Psoas muscle (tissue), 8 donors: ENCODE data around the gene CTBP2. TPM values are rescaled to one million over a fixed set of nuclear protein-coding genes. Genes with fewer than 3 reads are reported as not detected.

Experiments
- ATAC-seq, 4 donors: fragments of 200-7000 bp; cut with Tn5 transposase; one replicate each; pipeline ENCODE4 v1.9.1; 2020; ENCODE audit warnings: moderate library complexity in 3 of 4, mild to moderate bottlenecking in 2 of 4
- DNase-seq, 2 donors: peaks; one replicate each; pipeline ENCODE4 v3.0.0-alpha.2; 2020
- H3K27ac ChIP-seq: fragments of 200-600 bp; one replicate; pipeline ENCODE4 v1.8.0; 2022
- H3K27me3 ChIP-seq, 3 donors: fragments of 200-600 bp in 1 of 3; one replicate each; pipeline versions ENCODE4 v1.6.1 to v1.8.0; 2013 to 2022; ENCODE audit warnings: low read length in 2 of 3, mild to moderate bottlenecking in 2 of 3, moderate library complexity in 1 of 3; ENCODE audit not compliant: insufficient read depth in 3 of 3
- H3K36me3 ChIP-seq, 2 donors: fragments of 200-600 bp in 1 of 2; one replicate each; pipeline versions ENCODE4 v1.6.1 to v1.8.0; 2013 to 2022; ENCODE audit warnings: low read depth in 1 of 2, mild to moderate bottlenecking in 1 of 2, moderate library complexity in 1 of 2; ENCODE audit not compliant: insufficient read depth in 1 of 2
- H3K4me1 ChIP-seq: fragments of 200-600 bp; one replicate; pipeline ENCODE4 v1.8.0; 2022
- H3K4me3 ChIP-seq: fragments of 200-600 bp; one replicate; pipeline ENCODE4 v1.8.0; 2022; ENCODE audit warnings: mild to moderate bottlenecking
- H3K9me3 ChIP-seq: fragments of 200-600 bp; one replicate; pipeline ENCODE4 v1.8.0; 2022
- CTCF ChIP-seq: fragments of 200-600 bp; IDR thresholded peaks from one replicate; pipeline ENCODE4 v1.8.0; 2022; ENCODE audit warnings: antibody characterized with exemption
- WGBS, 3 donors: extraction: QIAGEN DNeasy Blood & Tissue Kit; methylation state at CpG; one replicate each; pipeline versions ENCODE4 v1.1.6 to v1.1.7; 2013; 5-methylcytosine and 5-hydroxymethylcytosine counted together
- intact Hi-C, 2 donors: fragments of 100-400 bp; cut with DNase I; formaldehyde crosslinking; loops; one replicate each; pipeline versions ENCODE4 v1.11.0 to v1.14.2; 2022
- polyA plus RNA-seq, 3 donors: library from polyadenylated mRNA; stranded (reverse); fragments of 200-250 nt; gene quantifications; one replicate each; pipeline ENCODE4 v1.2.3, GENCODE V29; 2013
- total RNA-seq, 4 donors: library from RNA; stranded (reverse); fragmentation: NEBNext Ultra II Directional in 2 of 4; extraction: Animal tissue kit (Norgen Biotek cat#: 25700) in 2 of 4; gene quantifications; one replicate each; pipeline versions ENCODE4 v1.2.1 to v1.2.4, GENCODE V29; 2021 to 2023
- donor health status: healthy with polysubstance abuse.
- donor health status: DM: no; HTN: no; CAD: no; lungs with moderate emphysema.
- donor health status: Bipolar disorder and iron deficiency.
- donor health status: healthy.
- donor health status: DM: yes; HTN: yes; CAD: no.
- donor health status: DM: no; HTN: no; CAD: no.
- donor health status: DM: no; HTN: no; CAD: no.
- donor health status: DM: yes; HTN: yes; CAD: no.

CTBP2 gene
- total and polyA plus RNA-seq, 7 donors = 14.7 to 49.8 (median 33.0) TPM

GRCh38 chr10:125067764-125068163, 92.6 kb downstream of the CTBP2 start:
- ATAC-seq (no peak), DNase-seq (no peak)
- Histone ChIP-seq H3K27me3 (no peaks in the 10 kb centered on the region), H3K4me3 (no peak overlapping the region), H3K9me3 (no peaks in the 10 kb centered on the region), H3K4me1 (peaks cover 57% of the 10 kb centered on the region), H3K36me3 (no peaks in the 10 kb centered on the region), H3K27ac (peak overlapping the region; percentile 59)
- 90 to 98% (median 95%) methylated on average over 9 of the region's 9 CpGs for WGBS, 3 donors
- no peak for TF ChIP-seq CTCF
- intact Hi-C loops = no loop called here

- no peaks in the 10 kb centered on the region for H3K9me3 ChIP-seq
- DNase-seq (peak in 1 of 2 donors; percentile 35), ATAC-seq (peak in 1 of 4 donors; percentile 41)
- intact Hi-C loops = no loop called here
- H3K27ac ChIP-seq = peak overlapping the region; percentile 41
- WGBS, 3 donors = 37 to 47% (median 47%) methylated on average over 11 of the region's 11 CpGs
- H3K4me1 ChIP-seq = peaks cover 62% of the 10 kb centered on the region
- H3K36me3 ChIP-seq = no peaks in the 10 kb centered on the region
- no peaks in the 10 kb centered on the region for H3K27me3 ChIP-seq
- no peak for TF ChIP-seq CTCF
- H3K4me3 ChIP-seq = no peak overlapping the region
Observed at GRCh38 chr10:125066764-125067450, 93.5 kb downstream of the CTBP2 start.

GRCh38 chr10:125064681-125065492, 95.5 kb downstream of the CTBP2 start:
- Histone ChIP-seq H3K4me1 (peaks cover 73% of the 10 kb centered on the region), H3K27ac (peak overlapping the region; percentile 80), H3K27me3 (no peaks in the 10 kb centered on the region), H3K4me3 (no peak overlapping the region), H3K9me3 (no peaks in the 10 kb centered on the region), H3K36me3 (no peaks in the 10 kb centered on the region)
- no peak for ATAC-seq
- no peak for TF ChIP-seq CTCF
- peak in 1 of 2 donors; percentile 34 for DNase-seq
- intact Hi-C loops = loop anchor here in 1 of 2 donors (5.0 kb wide), 3 partner anchors 53 to 92 kb away; no protein-coding TSS in a partner anchor
- WGBS, 3 donors = 68 to 70% (median 70%) methylated on average over 8 of the region's 8 CpGs

- intact Hi-C loops = loop anchor here in 1 of 2 donors (5.0 kb wide), 3 partner anchors 51 to 94 kb away; no protein-coding TSS in a partner anchor
- ATAC-seq = no peak
- Histone ChIP-seq H3K36me3 (no peaks in the 10 kb centered on the region), H3K9me3 (no peaks in the 10 kb centered on the region), H3K4me1 (peaks cover 88% of the 10 kb centered on the region), H3K4me3 (no peak overlapping the region), H3K27ac (peak overlapping the region; percentile 80), H3K27me3 (no peaks in the 10 kb centered on the region)
- no peak for TF ChIP-seq CTCF
- 68 to 71% (median 71%) methylated on average over 23 of the region's 23 CpGs for WGBS, 3 donors
- peak in 1 of 2 donors; percentile 36 for DNase-seq
Observed at GRCh38 chr10:125063256-125063925, 97.0 kb downstream of the CTBP2 start.
